HEK293 (cell line): ENCODE measurements around the gene S1PR1.

Experiments used
- CTCF ChIA-PET: fragments of 350-600 bp; formaldehyde crosslinking; extraction: SDS; loops from one replicate; lab custom pipeline; 2021; ENCODE audit warnings: antibody characterized with exemption; lab: Yijun Ruan, JAX
- POLR2A ChIA-PET: fragments of 300-600 bp; formaldehyde crosslinking; extraction: SDS; loops from one replicate; lab custom pipeline; 2020; ENCODE audit warnings: antibody characterized with exemption, inconsistent platforms; lab: Yijun Ruan, JAX
- H3K27ac ChIP-seq: fragments of 200-500 bp; sonication (Bioruptor generic); 2 replicates; pipeline ENCODE4 v1.5.1; 2014; ENCODE audit warnings: low read depth, low read length, control low read depth, inconsistent platforms; ENCODE audit errors: extremely low read depth
- H3K36me3 ChIP-seq, 2 experiments: fragments of 200-500 bp in 1 of 2; sonication (Bioruptor generic) in 1 of 2; 1 replicate in 1 of 2; 2 replicates in 1 of 2; pipeline ENCODE4 v1.5.1; 2014 to 2017; ENCODE audit warnings: inconsistent platforms in 2 of 2, low read length in 2 of 2; ENCODE audit not compliant: control insufficient read depth in 2 of 2, insufficient read depth in 1 of 2
- H3K4me1 ChIP-seq: fragments of 200-500 bp; sonication (Bioruptor generic); 2 replicates; pipeline ENCODE4 v1.5.1; 2014; ENCODE audit warnings: mild to moderate bottlenecking, low read length, inconsistent platforms; ENCODE audit not compliant: control insufficient read depth, insufficient read depth
- H3K4me3 ChIP-seq: 2 replicates; pipeline ENCODE4 v1.5.1; 2011; ENCODE audit warnings: low read depth, mild to moderate bottlenecking, control low read depth, low read length, moderate library complexity
- H3K9me3 ChIP-seq: fragments of 200-500 bp; sonication (Bioruptor generic); 2 replicates; pipeline ENCODE4 v1.5.1; 2014; ENCODE audit warnings: low read depth, low read length, inconsistent platforms; ENCODE audit not compliant: control insufficient read depth, insufficient read depth
- GFI1B ChIP-seq: fragments of 450-650 bp; formaldehyde crosslinking; IDR thresholded peaks from 2 replicates; pipeline ENCODE4 v1.5.1; 2016; ENCODE audit warnings: missing biosample characterization, missing genetic modification characterization
- HOXD13 ChIP-seq: sonication (generic); formaldehyde crosslinking; IDR thresholded peaks from 2 replicates; pipeline ENCODE4 v1.8.0; 2022; ENCODE audit warnings: missing genetic modification reagents, borderline replicate concordance
- KLF1 ChIP-seq: fragments of 450-650 bp; formaldehyde crosslinking; IDR thresholded peaks from 2 replicates; pipeline ENCODE4 v1.5.1; 2016; ENCODE audit warnings: missing biosample characterization, missing genetic modification characterization
- KLF10 ChIP-seq: fragments of 450-650 bp; IDR thresholded peaks from 2 replicates; pipeline ENCODE4 v1.5.1; 2018; ENCODE audit warnings: missing biosample characterization, mild to moderate bottlenecking, missing genetic modification characterization
- KLF8 ChIP-seq: fragments of 450-650 bp; formaldehyde crosslinking; IDR thresholded peaks from 2 replicates; pipeline ENCODE4 v1.5.1; 2016; ENCODE audit warnings: missing biosample characterization, missing genetic modification characterization
- ZBTB7A ChIP-seq: fragments of 450-650 bp; formaldehyde crosslinking; IDR thresholded peaks from 2 replicates; pipeline ENCODE4 v1.5.1; 2016; ENCODE audit warnings: low read depth, missing biosample characterization, missing genetic modification characterization
- ZFP37 ChIP-seq: fragments of 450-650 bp; formaldehyde crosslinking; IDR thresholded peaks from 2 replicates; pipeline ENCODE4 v1.5.1; 2016; ENCODE audit warnings: missing biosample characterization, missing genetic modification characterization
- ZNF146 ChIP-seq: fragments of 450-650 bp; formaldehyde crosslinking; IDR thresholded peaks from 2 replicates; pipeline ENCODE4 v1.5.1; 2016; ENCODE audit warnings: missing biosample characterization, missing genetic modification characterization
- ZNF211 ChIP-seq: fragments of 450-650 bp; formaldehyde crosslinking; IDR thresholded peaks from 2 replicates; pipeline ENCODE4 v1.5.1; 2016; ENCODE audit warnings: low read depth, missing biosample characterization, missing genetic modification characterization
- ZNF24 ChIP-seq: fragments of 450-650 bp; formaldehyde crosslinking; IDR thresholded peaks from 2 replicates; pipeline ENCODE4 v1.5.1; 2016; ENCODE audit warnings: missing biosample characterization, missing genetic modification characterization
- ZNF266 ChIP-seq: fragments of 450-650 bp; formaldehyde crosslinking; IDR thresholded peaks from 2 replicates; pipeline ENCODE4 v1.5.1; 2016; ENCODE audit warnings: missing biosample characterization, missing genetic modification characterization, low read depth
- ZNF292 ChIP-seq: fragments of 450-650 bp; formaldehyde crosslinking; IDR thresholded peaks from 2 replicates; pipeline ENCODE4 v1.5.1; 2016; ENCODE audit warnings: low read depth, missing biosample characterization, missing genetic modification characterization, borderline replicate concordance
- ZNF302 ChIP-seq: fragments of 450-650 bp; formaldehyde crosslinking; IDR thresholded peaks from 2 replicates; pipeline ENCODE4 v1.5.1; 2016; ENCODE audit warnings: missing biosample characterization, missing genetic modification characterization, low read depth
- ZNF324 ChIP-seq: fragments of 450-650 bp; formaldehyde crosslinking; IDR thresholded peaks from 2 replicates; pipeline ENCODE4 v1.5.1; 2016; ENCODE audit warnings: missing biosample characterization, missing genetic modification characterization
- ZNF335 ChIP-seq: fragments of 450-650 bp; formaldehyde crosslinking; conservative IDR thresholded peaks from 2 replicates; pipeline ENCODE4 v1.5.1; 2016; ENCODE audit warnings: missing biosample characterization, missing genetic modification characterization
- ZNF433 ChIP-seq: fragments of 450-650 bp; formaldehyde crosslinking; IDR thresholded peaks from 2 replicates; pipeline ENCODE4 v1.5.1; 2016; ENCODE audit warnings: missing biosample characterization, missing genetic modification characterization, low read depth
- ZNF501 ChIP-seq: fragments of 450-650 bp; formaldehyde crosslinking; IDR thresholded peaks from 2 replicates; pipeline ENCODE4 v1.5.1; 2016; ENCODE audit warnings: missing biosample characterization, missing genetic modification characterization
- ZNF549 ChIP-seq: fragments of 450-650 bp; IDR thresholded peaks from 2 replicates; pipeline ENCODE4 v1.5.1; 2018; ENCODE audit warnings: missing biosample characterization, missing genetic modification characterization, mild to moderate bottlenecking, inconsistent platforms, moderate library complexity
- ZNF626 ChIP-seq: fragments of 450-650 bp; sonication (Bioruptor Pico); formaldehyde crosslinking; IDR thresholded peaks from 2 replicates; pipeline ENCODE4 v1.5.1; 2018; ENCODE audit warnings: missing biosample characterization, missing genetic modification characterization, inconsistent platforms
- ZNF776 ChIP-seq: fragments of 450-650 bp; formaldehyde crosslinking; IDR thresholded peaks from 2 replicates; pipeline ENCODE4 v1.5.0; 2017; ENCODE audit warnings: missing biosample characterization, missing genetic modification characterization, borderline replicate concordance
- ZNF843 ChIP-seq: fragments of 450-650 bp; formaldehyde crosslinking; IDR thresholded peaks from 2 replicates; pipeline ENCODE4 v1.5.1; 2016; ENCODE audit warnings: missing biosample characterization, missing genetic modification characterization
- TF ChIP-seq, protein P1 (sequence below): fragments of 450-650 bp; formaldehyde crosslinking; IDR thresholded peaks from 2 replicates; pipeline ENCODE4 v1.5.1; 2016; ENCODE audit warnings: missing biosample characterization, missing genetic modification characterization
- TF ChIP-seq, protein P2 (sequence below): fragments of 450-650 bp; formaldehyde crosslinking; IDR thresholded peaks from 2 replicates; pipeline ENCODE4; 2016; ENCODE audit warnings: missing biosample characterization, missing genetic modification characterization
- TF ChIP-seq, protein P3 (sequence below): fragments of 450-650 bp; formaldehyde crosslinking; IDR thresholded peaks from 2 replicates; pipeline ENCODE4 v1.5.1; 2017; ENCODE audit warnings: missing biosample characterization, missing genetic modification characterization
- TF ChIP-seq, protein P4 (sequence below): fragments of 450-650 bp; formaldehyde crosslinking; IDR thresholded peaks from 2 replicates; pipeline ENCODE4 v1.5.1; 2016; ENCODE audit warnings: missing biosample characterization, missing genetic modification characterization
- TF ChIP-seq, protein P5 (sequence below): fragments of 450-650 bp; formaldehyde crosslinking; IDR thresholded peaks from 2 replicates; pipeline ENCODE4 v1.5.1; 2017; ENCODE audit warnings: missing biosample characterization, missing genetic modification characterization
- TF ChIP-seq, protein P6 (sequence below): fragments of 450-650 bp; formaldehyde crosslinking; IDR thresholded peaks from 2 replicates; pipeline ENCODE4 v1.5.1; 2016; ENCODE audit warnings: missing biosample characterization, missing genetic modification characterization

The S1PR1 gene

DNA sequence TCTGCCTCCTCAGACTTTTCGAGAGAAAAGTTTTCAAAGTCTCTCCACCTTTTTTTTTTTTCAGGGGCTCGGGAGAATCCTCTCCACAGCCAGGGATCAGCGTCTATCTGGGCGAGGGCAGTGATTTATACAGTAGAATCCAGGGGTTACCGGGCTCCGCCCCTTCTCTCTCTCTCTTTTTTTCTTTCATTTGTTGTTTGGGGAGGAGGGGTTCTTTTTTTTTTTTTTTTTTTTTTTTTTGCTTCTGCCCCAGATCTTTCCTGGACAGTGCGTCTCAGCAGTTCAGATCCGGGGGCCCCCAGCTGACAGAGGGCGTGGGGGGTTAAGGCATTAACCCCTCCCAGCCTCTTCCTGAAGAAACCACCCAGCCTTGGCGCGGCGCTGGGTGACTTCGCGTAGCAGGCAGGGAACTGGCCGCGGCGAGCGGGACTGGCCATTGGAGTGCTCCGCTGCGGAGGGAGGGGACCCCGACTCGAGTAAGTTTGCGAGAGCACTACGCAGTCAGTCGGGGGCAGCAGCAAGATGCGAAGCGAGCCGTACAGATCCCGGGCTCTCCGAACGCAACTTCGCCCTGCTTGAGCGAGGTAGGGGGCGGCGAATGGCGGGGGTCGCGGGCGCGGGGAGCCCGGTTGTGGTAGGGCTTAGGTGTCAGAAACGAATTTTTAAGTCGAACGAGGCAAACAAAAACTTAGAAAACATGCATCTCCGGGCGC, at the start of gene S1PR1:
TSS of gene S1PR1 (plus strand) at position 504 of the 713 bp plus-strand sequence. CDS start 1,966 bp downstream, outside the sequence.
- CTCF ChIA-PET = interaction anchor here (0.5 to 6.8 kb wide), 3 partner anchors 13 to 72 kb away, joined by 3 to 58 read pairs (median 4); no protein-coding TSS in a partner anchor
- Histone ChIP-seq H3K4me3 (peak within 1 kb of the TSS; percentile 77), H3K36me3 (peaks cover 0 to 14% of the 10 kb centered on the region in 2 experiments; a peak in 2 of 3 replicates), H3K27ac (peak within 1 kb of the TSS; percentile 61), H3K4me1 (peaks cover 7% of the 10 kb centered on the region; the same call in 1 of the 2 replicates), H3K9me3 (no peaks in the 10 kb centered on the region)
- POLR2A ChIA-PET = interaction anchor here (0.6 to 1.4 kb wide), 10 partner anchors 27 to 342 kb away, joined by 3 to 10 read pairs (median 4); partner anchors contain the start of genes DPH5 and EXTL2
- TF ChIP-seq ZNF335 (peak; percentile 94), ZFP37 (no peak), ZNF146 (tag by site-specific recombination) (no peak), ZNF324 (tag by site-specific recombination) (no peak), KLF8 (peak; percentile 64), GFI1B (no peak), KLF10 (tag by site-specific recombination) (no peak), HOXD13 (CRISPR knock-in tag) (no peak), ZNF24 (tag by site-specific recombination) (no peak), ZNF266 (tag by site-specific recombination) (no peak), ZNF776 (tag by site-specific recombination) (no peak), ZNF549 (tag by site-specific recombination) (no peak), ZNF302 (tag by site-specific recombination) (no peak), ZNF433 (tag by site-specific recombination) (no peak), ZNF211 (tag by site-specific recombination) (no peak), ZNF626 (tag by site-specific recombination) (no peak), ZBTB7A (no peak), KLF1 (peak; percentile 60), ZNF843 (tag by site-specific recombination) (no peak; the same call in 1 of the 2 replicates), ZNF292 (no peak), ZNF501 (tag by site-specific recombination) (0 out of 2 replicates have a peak, but pooled peaks have one; percentile 21)
- TF ChIP-seq, protein P1, sequence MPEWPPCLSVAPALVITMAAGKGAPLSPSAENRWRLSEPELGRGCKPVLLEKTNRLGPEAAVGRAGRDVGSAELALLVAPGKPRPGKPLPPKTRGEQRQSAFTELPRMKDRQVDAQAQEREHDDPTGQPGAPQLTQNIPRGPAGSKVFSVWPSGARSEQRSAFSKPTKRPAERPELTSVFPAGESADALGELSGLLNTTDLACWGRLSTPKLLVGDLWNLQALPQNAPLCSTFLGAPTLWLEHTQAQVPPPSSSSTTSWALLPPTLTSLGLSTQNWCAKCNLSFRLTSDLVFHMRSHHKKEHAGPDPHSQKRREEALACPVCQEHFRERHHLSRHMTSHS (tag by site-specific recombination) = no peak
- TF ChIP-seq, protein P2, sequence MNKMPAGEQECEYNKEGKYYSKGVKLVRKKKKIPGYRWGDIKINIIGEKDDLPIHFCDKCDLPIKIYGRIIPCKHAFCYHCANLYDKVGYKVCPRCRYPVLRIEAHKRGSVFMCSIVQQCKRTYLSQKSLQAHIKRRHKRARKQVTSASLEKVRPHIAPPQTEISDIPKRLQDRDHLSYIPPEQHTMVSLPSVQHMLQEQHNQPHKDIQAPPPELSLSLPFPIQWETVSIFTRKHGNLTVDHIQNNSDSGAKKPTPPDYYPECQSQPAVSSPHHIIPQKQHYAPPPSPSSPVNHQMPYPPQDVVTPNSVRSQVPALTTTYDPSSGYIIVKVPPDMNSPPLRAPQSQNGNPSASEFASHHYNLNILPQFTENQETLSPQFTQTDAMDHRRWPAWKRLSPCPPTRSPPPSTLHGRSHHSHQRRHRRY = no peak
- TF ChIP-seq, protein P3, sequence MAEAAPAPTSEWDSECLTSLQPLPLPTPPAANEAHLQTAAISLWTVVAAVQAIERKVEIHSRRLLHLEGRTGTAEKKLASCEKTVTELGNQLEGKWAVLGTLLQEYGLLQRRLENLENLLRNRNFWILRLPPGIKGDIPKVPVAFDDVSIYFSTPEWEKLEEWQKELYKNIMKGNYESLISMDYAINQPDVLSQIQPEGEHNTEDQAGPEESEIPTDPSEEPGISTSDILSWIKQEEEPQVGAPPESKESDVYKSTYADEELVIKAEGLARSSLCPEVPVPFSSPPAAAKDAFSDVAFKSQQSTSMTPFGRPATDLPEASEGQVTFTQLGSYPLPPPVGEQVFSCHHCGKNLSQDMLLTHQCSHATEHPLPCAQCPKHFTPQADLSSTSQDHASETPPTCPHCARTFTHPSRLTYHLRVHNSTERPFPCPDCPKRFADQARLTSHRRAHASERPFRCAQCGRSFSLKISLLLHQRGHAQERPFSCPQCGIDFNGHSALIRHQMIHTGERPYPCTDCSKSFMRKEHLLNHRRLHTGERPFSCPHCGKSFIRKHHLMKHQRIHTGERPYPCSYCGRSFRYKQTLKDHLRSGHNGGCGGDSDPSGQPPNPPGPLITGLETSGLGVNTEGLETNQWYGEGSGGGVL = no peak
- TF ChIP-seq, protein P4, sequence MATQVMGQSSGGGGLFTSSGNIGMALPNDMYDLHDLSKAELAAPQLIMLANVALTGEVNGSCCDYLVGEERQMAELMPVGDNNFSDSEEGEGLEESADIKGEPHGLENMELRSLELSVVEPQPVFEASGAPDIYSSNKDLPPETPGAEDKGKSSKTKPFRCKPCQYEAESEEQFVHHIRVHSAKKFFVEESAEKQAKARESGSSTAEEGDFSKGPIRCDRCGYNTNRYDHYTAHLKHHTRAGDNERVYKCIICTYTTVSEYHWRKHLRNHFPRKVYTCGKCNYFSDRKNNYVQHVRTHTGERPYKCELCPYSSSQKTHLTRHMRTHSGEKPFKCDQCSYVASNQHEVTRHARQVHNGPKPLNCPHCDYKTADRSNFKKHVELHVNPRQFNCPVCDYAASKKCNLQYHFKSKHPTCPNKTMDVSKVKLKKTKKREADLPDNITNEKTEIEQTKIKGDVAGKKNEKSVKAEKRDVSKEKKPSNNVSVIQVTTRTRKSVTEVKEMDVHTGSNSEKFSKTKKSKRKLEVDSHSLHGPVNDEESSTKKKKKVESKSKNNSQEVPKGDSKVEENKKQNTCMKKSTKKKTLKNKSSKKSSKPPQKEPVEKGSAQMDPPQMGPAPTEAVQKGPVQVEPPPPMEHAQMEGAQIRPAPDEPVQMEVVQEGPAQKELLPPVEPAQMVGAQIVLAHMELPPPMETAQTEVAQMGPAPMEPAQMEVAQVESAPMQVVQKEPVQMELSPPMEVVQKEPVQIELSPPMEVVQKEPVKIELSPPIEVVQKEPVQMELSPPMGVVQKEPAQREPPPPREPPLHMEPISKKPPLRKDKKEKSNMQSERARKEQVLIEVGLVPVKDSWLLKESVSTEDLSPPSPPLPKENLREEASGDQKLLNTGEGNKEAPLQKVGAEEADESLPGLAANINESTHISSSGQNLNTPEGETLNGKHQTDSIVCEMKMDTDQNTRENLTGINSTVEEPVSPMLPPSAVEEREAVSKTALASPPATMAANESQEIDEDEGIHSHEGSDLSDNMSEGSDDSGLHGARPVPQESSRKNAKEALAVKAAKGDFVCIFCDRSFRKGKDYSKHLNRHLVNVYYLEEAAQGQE = no peak
- TF ChIP-seq, protein P5, sequence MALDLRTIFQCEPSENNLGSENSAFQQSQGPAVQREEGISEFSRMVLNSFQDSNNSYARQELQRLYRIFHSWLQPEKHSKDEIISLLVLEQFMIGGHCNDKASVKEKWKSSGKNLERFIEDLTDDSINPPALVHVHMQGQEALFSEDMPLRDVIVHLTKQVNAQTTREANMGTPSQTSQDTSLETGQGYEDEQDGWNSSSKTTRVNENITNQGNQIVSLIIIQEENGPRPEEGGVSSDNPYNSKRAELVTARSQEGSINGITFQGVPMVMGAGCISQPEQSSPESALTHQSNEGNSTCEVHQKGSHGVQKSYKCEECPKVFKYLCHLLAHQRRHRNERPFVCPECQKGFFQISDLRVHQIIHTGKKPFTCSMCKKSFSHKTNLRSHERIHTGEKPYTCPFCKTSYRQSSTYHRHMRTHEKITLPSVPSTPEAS (tag by site-specific recombination) = no peak
- TF ChIP-seq, protein P6, sequence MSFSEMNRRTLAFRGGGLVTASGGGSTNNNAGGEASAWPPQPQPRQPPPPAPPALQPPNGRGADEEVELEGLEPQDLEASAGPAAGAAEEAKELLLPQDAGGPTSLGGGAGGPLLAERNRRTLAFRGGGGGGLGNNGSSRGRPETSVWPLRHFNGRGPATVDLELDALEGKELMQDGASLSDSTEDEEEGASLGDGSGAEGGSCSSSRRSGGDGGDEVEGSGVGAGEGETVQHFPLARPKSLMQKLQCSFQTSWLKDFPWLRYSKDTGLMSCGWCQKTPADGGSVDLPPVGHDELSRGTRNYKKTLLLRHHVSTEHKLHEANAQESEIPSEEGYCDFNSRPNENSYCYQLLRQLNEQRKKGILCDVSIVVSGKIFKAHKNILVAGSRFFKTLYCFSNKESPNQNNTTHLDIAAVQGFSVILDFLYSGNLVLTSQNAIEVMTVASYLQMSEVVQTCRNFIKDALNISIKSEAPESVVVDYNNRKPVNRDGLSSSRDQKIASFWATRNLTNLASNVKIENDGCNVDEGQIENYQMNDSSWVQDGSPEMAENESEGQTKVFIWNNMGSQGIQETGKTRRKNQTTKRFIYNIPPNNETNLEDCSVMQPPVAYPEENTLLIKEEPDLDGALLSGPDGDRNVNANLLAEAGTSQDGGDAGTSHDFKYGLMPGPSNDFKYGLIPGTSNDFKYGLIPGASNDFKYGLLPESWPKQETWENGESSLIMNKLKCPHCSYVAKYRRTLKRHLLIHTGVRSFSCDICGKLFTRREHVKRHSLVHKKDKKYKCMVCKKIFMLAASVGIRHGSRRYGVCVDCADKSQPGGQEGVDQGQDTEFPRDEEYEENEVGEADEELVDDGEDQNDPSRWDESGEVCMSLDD (tag by site-specific recombination) = no peak
